ENCODE measurements around the gene TRAIP.

Gene TRAIP

GRCh38 chr3:49813497-49814174 is 42.7 kb downstream of the TRAIP start, which contains the start of gene UBA7:
UBA7 (minus strand) TSS chr3:49813953; CDS start chr3:49813787, 166 bp downstream.
- no peak for FAIRE-seq

GRCh38 chr3:49812916-49813496 is 43.4 kb downstream of the TRAIP start:
- FAIRE-seq = no peak

- no peak for FAIRE-seq
Observed at GRCh38 chr3:49807431-49808114, 48.8 kb downstream of the TRAIP start.

DNA sequence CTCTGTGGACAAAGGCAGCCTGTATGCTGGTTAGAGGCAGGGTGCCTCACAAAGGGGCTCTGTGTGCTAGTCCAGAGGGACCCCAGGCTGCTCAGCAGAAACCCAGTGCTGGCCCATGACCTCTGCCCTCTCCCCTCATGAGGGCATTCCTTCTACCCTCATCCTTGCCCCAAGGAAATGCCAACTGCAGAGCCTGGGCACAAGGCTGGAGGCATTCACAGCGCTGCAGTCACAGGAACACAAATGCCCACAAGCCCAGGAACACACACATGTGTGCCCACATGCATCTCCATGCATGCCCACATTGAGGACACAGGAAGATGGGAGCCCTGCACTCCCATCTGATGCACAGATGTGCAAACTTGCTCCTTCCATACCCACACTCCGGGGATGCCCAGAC is 49.5 kb downstream of the TRAIP start:
- FAIRE-seq = no peak

DNA sequence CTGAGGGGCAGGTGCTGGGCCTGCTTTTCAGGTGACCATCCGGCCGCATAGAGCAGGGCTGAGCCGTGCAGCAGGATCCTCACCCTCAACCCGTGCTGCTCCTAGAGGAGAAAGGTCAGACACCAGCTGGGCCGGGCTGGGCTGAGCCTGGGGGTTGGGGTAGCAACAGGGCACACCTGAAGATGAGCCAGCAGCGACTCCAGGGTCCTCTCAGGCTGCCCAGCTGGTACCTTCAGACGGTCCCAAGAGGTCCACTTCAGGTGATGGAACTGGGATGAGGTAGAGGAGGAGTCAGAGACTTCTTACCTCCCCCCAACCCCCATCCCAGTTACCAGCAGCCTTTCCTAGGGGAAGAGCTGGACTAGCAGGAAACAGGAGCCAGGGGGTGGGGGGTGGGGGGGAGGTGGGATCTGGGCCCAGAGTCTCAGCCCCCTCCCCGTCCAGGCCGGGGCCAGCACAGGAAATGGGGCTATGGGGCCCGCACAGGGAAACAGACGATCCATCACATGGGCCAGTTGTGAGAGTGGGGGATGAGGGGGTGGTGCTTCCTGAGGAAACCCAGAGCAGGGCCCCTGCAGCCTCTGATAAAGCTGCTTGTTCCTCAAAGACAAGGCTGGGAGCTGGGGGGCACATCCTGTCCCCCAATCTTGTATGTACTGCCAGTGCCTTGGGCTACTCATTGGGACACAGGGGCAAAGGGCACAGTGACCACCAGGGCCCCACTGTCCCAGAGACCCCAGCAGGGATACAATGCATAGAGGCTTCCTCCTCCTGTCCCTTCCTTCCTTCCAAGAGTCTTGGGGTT is 50.3 kb downstream of the TRAIP start:
- FAIRE-seq = no peak

- no peak for FAIRE-seq
Observed at GRCh38 chr3:49805367-49805782, 51.0 kb downstream of the TRAIP start.

- no peak for FAIRE-seq
Observed at GRCh38 chr3:49804141-49805041, 52.0 kb downstream of the TRAIP start.

DNA sequence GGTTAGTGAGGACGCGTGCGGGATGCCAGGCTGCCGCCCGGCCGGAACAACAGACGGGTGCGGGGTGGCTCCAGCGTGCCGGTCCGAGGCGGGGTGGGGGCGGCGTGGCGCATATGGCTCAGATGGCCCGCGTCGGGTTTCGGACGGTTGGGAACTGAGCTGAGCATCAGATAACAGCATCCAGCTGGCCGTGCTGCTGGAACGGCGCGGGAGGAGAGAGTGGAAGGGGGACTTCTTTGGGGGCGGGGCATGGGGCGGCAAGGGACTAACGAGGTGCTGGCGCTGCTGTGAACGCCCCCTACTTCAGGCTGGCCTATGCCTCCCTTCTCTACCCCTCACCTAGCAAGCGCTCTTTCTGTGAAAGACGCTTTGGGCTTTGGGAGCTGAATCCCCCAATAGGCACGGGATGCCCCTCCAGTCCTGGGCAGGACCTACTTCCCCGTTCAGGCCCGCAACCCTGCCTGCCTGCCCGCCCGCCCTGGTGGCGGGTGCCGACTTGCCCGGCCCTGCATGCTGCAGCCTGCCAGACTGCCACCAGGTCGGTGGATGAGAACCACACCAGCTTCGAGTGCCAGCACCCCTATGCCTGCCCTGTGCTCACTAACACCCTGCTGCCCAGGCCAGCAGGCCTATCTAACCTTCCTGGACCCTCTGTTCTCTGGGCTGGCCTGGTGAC is 52.8 kb downstream of the TRAIP start:
- FAIRE-seq = no peak

DNA sequence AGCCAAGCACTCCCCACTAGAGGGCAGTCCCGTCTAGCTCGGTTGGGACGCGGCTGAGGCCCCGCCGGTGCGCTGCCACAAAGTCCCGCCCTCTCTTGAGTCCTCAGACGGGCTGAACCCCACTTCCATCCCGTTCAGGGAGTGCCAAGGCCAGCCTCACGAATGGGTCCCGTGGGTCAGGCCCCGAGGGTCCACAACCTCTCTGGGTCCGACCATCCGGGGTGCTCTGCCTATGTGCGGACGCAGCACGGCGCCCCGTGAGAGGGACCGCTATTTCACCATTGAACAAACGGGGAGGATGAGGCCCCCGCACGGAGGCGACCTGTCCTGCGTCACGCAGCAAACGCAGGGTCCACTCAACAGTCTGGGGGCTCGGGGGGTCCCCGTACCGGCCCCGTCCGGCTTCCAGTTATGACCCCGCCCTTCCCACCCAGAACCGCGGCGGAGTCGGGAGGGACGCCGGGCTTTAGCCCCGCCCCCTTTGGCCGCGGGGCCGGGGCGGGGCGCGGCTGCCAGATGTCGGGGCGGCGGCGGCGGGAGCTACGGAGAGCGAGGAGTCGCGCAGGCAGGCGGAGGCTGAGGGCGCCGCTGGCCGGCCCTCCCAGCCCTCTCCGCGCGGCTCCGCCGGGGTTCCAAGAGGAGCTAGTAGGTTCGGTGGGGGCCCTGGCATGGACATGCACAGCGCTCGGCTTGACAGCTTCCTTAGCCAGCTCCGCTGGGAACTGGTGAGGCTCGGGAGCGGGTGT is 53.5 kb downstream of the TRAIP start, which contains the start of gene INKA1:
INKA1 (plus strand) TSS at position 543 of the 746 bp plus-strand sequence; CDS start at position 675, 132 bp downstream.
- FAIRE-seq = no peak

GRCh38 chr3:49801160-49801559 is 55.2 kb downstream of the TRAIP start:
- no peak for FAIRE-seq

- FAIRE-seq = no peak
Observed at GRCh38 chr3:49799761-49800160, 56.6 kb downstream of the TRAIP start, which contains the start of gene CDHR4. CDHR4 (minus strand) TSS chr3:49799873; CDS start chr3:49799812, 61 bp downstream.

- FAIRE-seq = no peak
Observed at GRCh38 chr3:49799105-49799504, 57.3 kb downstream of the TRAIP start.

DNA sequence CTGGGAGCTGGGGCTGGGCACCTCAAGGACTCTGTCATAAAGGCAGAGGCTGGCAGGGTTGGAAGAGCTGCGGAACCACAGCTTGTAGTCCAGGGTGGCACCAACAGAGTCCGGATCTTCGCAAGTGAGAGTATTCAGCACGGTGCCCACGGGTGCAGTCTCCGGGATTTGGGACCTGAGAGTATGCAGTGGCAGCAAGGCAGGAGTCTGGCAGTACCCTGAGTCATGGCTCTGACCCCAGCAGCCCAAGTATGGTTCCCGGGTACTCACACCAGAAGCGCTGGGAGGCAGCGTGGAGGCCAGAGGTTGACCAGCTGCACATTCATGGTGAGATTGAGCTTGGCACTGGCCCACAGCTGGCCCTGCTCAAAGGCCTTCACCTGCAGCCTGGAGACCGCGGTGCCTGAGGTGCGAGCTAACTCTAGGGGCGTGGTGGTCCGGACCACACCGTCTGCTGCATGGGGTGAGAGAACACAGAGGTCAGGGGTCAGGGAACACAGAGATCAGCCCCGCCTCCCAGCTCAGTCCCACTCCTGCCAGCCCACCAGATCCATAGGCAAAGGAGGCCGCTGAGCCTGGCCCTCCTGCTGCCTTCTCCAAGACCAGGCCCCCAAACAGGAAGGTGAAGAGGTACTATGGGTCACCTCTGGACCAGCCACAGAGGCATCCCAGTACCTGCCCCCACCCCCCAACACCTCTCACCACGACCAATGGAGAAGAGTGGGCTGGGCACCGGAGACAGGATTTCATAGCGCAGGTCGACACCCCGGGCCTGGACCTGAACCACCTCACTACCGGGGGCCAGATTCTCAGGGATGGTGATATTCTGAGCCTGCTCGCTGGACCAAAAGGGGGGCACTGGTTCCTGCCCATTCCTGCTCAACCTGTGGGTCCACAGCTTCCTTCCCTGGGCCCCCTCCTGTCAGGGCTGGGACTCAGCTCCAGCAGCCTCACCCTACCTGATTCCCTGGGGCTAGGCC is 61.1 kb downstream of the TRAIP start:
- no peak for FAIRE-seq

DNA sequence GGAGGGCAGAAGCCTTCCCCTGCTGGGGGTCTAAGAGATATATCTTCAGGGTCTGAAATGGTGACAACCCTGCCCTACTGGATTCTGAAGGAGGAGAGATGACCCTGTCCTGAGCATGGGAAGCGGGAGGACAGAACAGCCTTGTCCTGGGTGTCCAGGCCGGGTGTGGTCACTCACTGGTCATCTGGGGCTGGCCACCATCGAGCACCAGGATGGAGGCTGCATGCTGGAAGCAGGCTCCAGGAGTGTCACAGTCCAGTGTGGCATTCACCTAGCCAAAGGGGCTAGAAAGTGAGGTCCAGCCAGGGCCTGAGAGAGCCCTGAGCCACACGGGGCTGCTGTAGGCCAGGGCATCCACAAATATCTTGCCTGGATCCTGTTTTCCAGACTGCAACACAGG is 61.9 kb downstream of the TRAIP start:
- FAIRE-seq = no peak

DNA sequence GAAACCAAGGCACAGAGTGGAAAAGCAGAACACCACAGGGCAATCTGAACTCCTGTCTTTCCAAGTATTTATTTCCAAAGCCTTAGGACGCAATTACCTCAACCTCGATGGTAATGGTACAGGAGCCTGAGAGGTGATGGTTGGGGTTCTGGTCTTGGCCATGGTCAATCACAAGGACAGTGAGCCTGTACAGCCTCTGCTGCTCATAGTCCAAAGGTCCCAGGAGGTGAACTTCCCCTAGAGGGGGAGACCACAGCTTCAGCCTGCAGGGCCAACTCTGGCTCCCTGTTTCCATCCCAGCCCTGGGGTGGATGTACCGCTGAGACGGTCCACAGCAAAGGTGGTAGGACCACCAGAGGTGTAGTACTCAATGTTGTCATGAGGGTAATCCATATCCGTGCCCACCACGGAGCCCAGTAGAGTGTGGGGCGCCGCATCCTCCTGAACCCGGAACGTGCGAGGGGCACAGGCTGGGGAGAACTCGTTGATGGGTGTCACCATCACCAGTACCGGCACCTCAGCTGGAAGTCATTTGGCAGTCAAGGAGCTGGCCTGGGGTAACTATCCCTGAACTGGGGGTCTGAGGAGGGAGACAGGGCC is 62.8 kb downstream of the TRAIP start:
- no peak for FAIRE-seq

GRCh38 chr3:49792371-49793150 is 63.8 kb downstream of the TRAIP start:
- no peak for FAIRE-seq

GRCh38 chr3:49791571-49791970 is 64.8 kb downstream of the TRAIP start:
- no peak for FAIRE-seq
